NCI-H82 treated with DMSO at 0.1 percent for 48 hours (cell line): ENCODE results near the gene GLRX.

Experiments
- DNase-seq: peaks from one replicate; lab custom pipeline; 2025; ENCODE audit not compliant: unreplicated experiment; lab: John Stamatoyannopoulos, UW

Gene GLRX

GRCh38 chr5:95784514-95785302 is 37.8 kb downstream of the GLRX start:
- DNase-seq: no peak

DNA sequence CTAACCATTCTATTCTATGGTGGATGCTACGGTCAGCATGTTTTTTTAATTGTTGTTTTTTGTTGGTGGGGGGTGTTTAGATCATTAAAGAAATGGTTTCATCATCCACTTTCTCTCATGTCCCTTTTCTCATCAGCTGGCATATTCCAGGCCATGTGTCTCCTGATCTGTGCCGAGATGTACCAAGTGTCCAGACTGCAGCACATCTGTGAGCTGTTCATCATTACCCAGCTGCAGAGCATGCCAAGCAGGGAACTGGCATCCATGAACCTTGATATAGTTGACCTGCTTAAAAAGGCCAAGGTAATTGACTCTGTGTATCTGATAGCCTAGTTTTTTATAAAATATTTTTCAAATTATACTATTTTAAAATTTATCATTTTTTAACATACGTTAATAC is 38.9 kb downstream of the GLRX start:
- DNase-seq: no peak

DNA sequence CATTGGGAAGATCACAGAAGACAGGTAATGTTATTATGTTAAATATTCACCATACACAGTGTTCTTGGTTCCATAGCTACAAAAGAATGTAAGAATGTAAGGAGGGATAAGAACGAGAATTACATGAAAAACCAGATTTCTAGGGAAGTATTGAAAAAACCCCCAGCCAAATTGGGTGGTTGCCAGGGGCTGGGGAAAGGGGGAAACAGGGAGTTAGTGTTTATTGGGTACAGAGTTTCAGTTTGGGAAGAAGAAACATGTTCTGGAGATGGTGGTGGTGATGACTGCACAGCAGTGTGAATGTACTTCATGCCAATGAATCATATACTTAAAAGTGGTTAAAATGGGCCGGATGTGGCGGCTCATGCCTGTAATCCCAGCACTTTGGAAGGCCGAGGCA is 40.3 kb downstream of the GLRX start:
- DNase-seq: no peak

DNA sequence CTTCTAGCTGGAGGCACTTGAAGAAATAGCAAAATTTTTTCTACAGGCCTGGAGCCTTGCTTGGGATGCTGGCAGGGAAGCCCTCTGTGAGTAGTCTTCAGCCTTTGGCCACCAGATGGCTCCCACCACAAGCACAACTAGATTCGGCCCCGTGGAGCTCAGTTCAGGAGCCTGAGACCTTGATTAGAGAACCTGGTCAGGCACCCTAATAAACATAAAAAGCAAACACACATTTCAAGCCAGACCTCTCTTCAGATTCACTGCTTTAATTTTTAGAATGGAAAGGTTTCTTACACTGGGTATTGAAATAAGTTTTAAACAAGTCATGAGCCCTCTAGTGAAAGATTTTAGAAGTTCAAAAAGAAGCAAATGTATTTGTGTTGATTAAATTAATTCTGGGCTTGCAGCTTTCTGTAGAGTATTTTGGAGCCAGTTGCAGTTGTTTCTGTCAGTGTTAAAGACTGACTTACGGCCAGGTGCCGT is 41.4 kb downstream of the GLRX start:
- DNase-seq: peak; percentile 0

DNA sequence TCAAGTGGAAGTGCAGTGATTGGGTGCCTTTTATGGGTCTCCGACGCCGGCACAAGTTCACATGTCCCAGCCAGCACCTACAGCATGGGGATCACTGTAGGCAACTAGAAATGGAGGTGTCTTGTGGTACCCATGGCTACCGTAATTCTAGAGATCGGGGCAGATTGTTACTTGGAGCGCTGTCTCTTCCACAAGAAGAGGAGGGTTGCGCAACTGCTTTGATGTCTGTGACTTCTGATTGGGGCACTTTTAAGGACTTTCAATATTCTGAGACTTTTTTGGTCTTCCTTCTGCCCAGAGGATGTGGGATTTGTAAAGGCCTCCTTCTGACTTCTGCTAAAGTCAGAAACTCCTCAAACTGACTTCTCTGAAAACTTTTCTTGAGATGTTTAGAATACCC is 41.9 kb downstream of the GLRX start:
- DNase-seq: no peak

- no peak for DNase-seq
These were observed 42.9 kb downstream of the GLRX start for GRCh38 chr5:95779611-95780010.

GRCh38 chr5:95778713-95779436 is 43.7 kb downstream of the GLRX start:
- DNase-seq: no peak

GRCh38 chr5:95777441-95777840 is 45.1 kb downstream of the GLRX start:
- no peak for DNase-seq

GRCh38 chr5:95773335-95774059 is 49.0 kb downstream of the GLRX start:
- no peak for DNase-seq

DNA sequence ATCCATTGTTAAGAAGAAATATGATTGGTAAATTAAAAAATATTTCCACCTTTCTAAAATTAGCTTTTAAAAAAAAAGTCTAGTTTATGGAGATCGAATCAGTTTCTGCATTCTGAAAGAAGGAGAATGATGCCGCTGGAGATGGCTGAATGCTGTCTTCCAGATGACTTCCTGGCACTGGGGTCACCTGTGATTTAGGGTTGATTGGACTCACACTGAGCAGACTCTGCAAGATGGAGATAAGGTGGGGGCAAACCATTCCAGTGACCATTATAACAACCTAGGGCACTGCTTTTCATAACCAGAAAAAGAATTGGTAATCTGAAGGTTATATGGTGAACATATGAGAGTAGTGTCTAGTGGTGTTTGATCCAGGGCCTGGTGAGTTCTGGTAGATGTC is 50.6 kb downstream of the GLRX start:
- DNase-seq: no peak

DNA sequence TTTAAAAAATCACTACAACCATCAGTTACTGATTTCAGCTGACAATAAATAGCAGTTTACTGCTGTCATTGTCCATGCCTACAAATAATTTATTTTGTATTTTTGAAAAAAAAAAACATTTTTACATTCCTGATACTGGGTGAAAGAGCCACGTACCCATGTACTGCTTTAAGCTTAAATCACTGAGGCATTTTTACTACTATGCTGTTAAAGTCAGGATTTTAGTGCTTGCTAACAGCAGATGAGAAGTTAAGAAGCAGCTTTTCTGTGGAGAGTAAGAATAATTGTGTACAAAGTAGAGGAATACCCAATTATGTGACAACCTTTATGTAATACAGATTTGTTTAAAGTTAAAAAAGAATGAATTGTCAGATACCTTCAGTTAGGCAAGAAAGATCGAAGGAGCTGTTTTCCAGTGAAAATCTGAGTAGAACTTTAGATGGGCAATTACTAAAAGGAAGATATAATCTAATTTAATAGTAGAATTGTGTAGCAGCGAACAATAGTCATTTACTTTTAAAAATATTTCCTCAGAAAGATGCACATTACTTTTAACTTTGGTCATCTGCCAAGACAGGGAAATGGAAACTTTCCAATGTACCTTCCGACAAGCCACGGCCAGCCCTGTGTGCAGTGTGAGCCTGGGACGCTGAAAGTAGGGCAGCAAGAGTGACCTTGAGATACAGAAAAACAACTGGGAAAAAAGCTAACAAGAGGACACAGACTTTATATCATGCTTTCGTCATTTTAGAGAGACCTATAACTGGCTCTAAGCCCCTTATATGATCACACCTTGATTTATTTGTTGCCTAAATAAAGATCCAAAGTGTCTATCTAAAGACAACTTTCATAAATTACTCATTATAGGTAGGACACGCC is 51.5 kb downstream of the GLRX start:
- no peak for DNase-seq

DNA sequence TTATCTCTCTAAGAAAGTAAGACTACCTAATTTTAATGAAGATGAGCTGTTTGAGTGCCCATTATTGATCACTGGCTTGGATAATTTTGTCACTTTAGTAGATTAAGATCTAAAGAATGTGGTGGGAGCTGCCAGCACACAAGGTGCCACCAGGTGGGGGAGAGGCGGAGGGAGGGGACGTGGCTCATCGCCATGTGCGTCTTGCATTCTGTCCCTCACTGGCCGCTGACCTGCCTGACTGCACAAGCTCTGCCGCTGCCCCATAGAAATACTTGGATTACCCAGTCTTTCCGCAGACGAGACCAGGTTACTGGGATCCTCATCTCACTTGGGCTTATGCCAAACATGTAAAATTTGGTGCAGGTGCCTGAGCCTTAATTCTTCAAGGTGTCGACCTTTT is 53.8 kb downstream of the GLRX start:
- no peak for DNase-seq

GRCh38 chr5:95763941-95764340 is 58.6 kb downstream of the GLRX start:
- DNase-seq: no peak
